H1 (cell line): Measurements from ENCODE around the gene ZNF846. TPM values are rescaled to one million over a fixed set of nuclear protein-coding genes. Genes with fewer than 3 reads are reported as not detected.

Experiments used
- CBX5 ChIP-seq: fragments of 300-800, 300-1000 bp; sonication (generic); IDR thresholded peaks from 2 replicates; pipeline ENCODE4 v1.7.1; 2016; ENCODE audit warnings: antibody characterized with exemption, low read length, low read depth
- CEBPB ChIP-seq: IDR thresholded peaks from 2 replicates; pipeline ENCODE4 v1.6.1; 2012; ENCODE audit warnings: low read depth, low read length
- EGR1 ChIP-seq: IDR thresholded peaks from 2 replicates; pipeline ENCODE4 v1.6.1; 2011; ENCODE audit warnings: low read depth, low read length, borderline replicate concordance
- HDAC6 ChIP-seq: IDR thresholded peaks from one replicate; pipeline ENCODE4 v1.7.1; 2012; ENCODE audit warnings: low read depth, mild to moderate bottlenecking, inconsistent platforms, low read length, moderate library complexity
- JUN ChIP-seq: IDR thresholded peaks from 2 replicates; pipeline ENCODE4 v1.6.1; 2011; ENCODE audit warnings: low read depth, mild to moderate bottlenecking, improper control_type of control experiment, low read length
- MAFK ChIP-seq: IDR thresholded peaks from 2 replicates; pipeline ENCODE4 v1.6.1; 2012; ENCODE audit warnings: low read depth, mild to moderate bottlenecking, improper control_type of control experiment, low read length
- RBBP5 ChIP-seq: IDR thresholded peaks from 2 replicates; pipeline ENCODE4 v1.7.1; 2012; ENCODE audit warnings: low read depth, mild to moderate bottlenecking, inconsistent platforms, low read length, moderate library complexity, borderline replicate concordance
- RFX5 ChIP-seq: IDR thresholded peaks from 2 replicates; pipeline ENCODE4 v1.6.1; 2011; ENCODE audit warnings: low read depth, low read length, improper control_type of control experiment, borderline replicate concordance
- RNF2 ChIP-seq: fragments of 200-900, 300-1000 bp; sonication (generic); IDR thresholded peaks from 2 replicates; pipeline ENCODE4 v1.7.1; 2016; ENCODE audit warnings: borderline replicate concordance, low read depth, mild to moderate bottlenecking, antibody characterized with exemption, low read length; ENCODE audit not compliant: poor library complexity, severe bottlenecking; ENCODE audit errors: missing control alignments
- SAP30 ChIP-seq: fragments of 300-600 bp; sonication (generic); IDR thresholded peaks from 2 replicates; pipeline ENCODE4 v1.7.1; 2012; ENCODE audit warnings: low read length, moderate library complexity, mild to moderate bottlenecking, inconsistent platforms; ENCODE audit not compliant: insufficient read depth, insufficient replicate concordance
- SIX5 ChIP-seq: IDR thresholded peaks from 2 replicates; pipeline ENCODE4 v1.6.1; 2011; ENCODE audit warnings: mild to moderate bottlenecking, low read depth, low read length
- SP2 ChIP-seq: IDR thresholded peaks from 2 replicates; pipeline ENCODE4 v1.6.1; 2012; ENCODE audit warnings: mild to moderate bottlenecking, low read length, inconsistent platforms
- TBP ChIP-seq: IDR thresholded peaks from 2 replicates; pipeline ENCODE4 v1.6.1; 2011; ENCODE audit warnings: low read depth, low read length, improper control_type of control experiment
- TEAD4 ChIP-seq: IDR thresholded peaks from 2 replicates; pipeline ENCODE4 v1.6.1; 2012; ENCODE audit warnings: low read depth, low read length, inconsistent platforms, mixed read lengths
- YY1 ChIP-seq: IDR thresholded peaks from 2 replicates; pipeline ENCODE4 v1.6.1; 2011; ENCODE audit warnings: low read depth, mild to moderate bottlenecking, low read length
- polyA plus RNA-seq, 7 experiments: library from polyadenylated mRNA; depleted of rRNA in 3 of 7; stranded (reverse) in 5 of 7; unstranded in 2 of 7; fragments of >200 nt in 5 of 7; fragments of 200-250 nt in 2 of 7; gene quantifications; 1 replicate in 5 of 7; 2 replicates in 1 of 7; 4 replicates in 1 of 7; pipeline versions ENCODE4 v1.2.1 to v1.2.3, GENCODE V29; 2011 to 2013; ENCODE audit warnings: missing spikeins in 2 of 7, mixed read lengths in 2 of 7
- total RNA-seq: library from RNA; stranded (reverse); fragmentation: NEBNext Ultra II Directional; extraction: Animal tissue kit (Norgen Biotek cat#: 25700); gene quantifications from 2 replicates; pipeline ENCODE4 v1.2.1, GENCODE V29; 2021

Gene ZNF846
- total and polyA plus RNA-seq, 2 of the 8 experiments (the other 6 are each of a cell fraction or from before 2014, with no cell fraction given): 4.5 to 9.0 TPM

- peak; percentile 85; the same call in 1 of the 2 replicates for TF ChIP-seq RBBP5
- TF ChIP-seq HDAC6: no peak
- no peak for TF ChIP-seq MAFK
- TF ChIP-seq SP2: no peak
- no peak for TF ChIP-seq EGR1
- no peak for TF ChIP-seq SIX5
- 0 out of 2 replicates have a peak, but pooled peaks have one; percentile 48 for TF ChIP-seq YY1
- peak; percentile 70 for TF ChIP-seq TBP
- TF ChIP-seq CEBPB: no peak
- no peak for TF ChIP-seq CBX5
- TF ChIP-seq TEAD4: no peak
- no peak for TF ChIP-seq RNF2
- TF ChIP-seq SAP30: no peak
- no peak for TF ChIP-seq JUN
- TF ChIP-seq RFX5: no peak
Observed at GRCh38 chr19:9785367-9786331, 17.1 kb upstream of the ZNF846 start (continued).
